VCaP (cell line): ENCODE measurements around the gene NDUFA6.
A peak's percentile ranks its signal among the peaks of the same experiment; 100 is the strongest.

Source experiments
- H3K27ac ChIP-seq: fragments of 450-650 bp; 2 replicates; pipeline ENCODE4 v1.5.1; 2017
- TF ChIP-seq, protein P1 (sequence below): fragments of 450-650 bp; conservative IDR thresholded peaks from 2 replicates; pipeline ENCODE4 v1.5.1; 2017; ENCODE audit warnings: mild to moderate bottlenecking, moderate library complexity

The NDUFA6 gene

DNA sequence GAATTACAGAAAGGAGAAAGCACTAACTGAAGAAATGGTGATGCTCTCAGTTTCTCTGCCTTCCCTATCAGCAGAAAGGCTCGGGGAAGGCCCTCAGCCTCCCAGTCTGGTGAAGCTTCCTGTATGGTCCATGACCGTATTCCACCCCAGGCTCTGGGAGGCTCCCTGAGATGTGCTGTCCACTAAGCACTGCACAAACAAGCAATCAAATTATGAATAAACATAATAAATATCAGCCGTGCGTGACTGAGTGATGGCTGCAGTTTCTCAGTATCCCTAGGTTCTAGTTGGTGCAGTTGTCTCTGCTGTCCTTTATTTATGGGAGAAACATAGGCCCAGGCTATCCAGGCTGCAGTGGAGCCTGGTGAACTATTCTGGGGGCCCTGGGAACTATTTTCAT is 7.5 kb downstream of the NDUFA6 start:
- H3K27ac ChIP-seq = peak overlapping the region; percentile 95
- TF ChIP-seq, protein P1, sequence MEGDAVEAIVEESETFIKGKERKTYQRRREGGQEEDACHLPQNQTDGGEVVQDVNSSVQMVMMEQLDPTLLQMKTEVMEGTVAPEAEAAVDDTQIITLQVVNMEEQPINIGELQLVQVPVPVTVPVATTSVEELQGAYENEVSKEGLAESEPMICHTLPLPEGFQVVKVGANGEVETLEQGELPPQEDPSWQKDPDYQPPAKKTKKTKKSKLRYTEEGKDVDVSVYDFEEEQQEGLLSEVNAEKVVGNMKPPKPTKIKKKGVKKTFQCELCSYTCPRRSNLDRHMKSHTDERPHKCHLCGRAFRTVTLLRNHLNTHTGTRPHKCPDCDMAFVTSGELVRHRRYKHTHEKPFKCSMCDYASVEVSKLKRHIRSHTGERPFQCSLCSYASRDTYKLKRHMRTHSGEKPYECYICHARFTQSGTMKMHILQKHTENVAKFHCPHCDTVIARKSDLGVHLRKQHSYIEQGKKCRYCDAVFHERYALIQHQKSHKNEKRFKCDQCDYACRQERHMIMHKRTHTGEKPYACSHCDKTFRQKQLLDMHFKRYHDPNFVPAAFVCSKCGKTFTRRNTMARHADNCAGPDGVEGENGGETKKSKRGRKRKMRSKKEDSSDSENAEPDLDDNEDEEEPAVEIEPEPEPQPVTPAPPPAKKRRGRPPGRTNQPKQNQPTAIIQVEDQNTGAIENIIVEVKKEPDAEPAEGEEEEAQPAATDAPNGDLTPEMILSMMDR = no peak

DNA sequence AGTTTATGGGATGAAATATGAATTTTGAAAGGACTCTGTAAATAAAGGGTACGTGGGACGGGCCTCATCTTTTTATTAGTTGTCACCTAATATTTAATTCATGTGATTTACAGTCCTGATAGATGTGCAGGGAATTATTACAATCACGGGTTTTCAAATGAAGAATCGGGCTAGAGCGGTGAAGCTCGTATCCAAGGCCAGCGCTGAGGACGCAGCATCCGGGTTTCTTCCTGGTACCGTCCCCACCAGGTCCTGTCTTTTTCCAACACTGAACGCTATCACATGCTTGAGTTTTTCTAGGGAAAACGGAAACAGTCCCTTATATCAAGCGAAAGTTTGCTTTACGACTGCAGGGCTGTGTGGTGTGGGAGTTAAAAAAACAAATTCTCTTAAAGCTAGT is 10.3 kb downstream of the NDUFA6 start:
- peak overlapping the region; percentile 95 for H3K27ac ChIP-seq
- TF ChIP-seq, protein P1 = no peak

DNA sequence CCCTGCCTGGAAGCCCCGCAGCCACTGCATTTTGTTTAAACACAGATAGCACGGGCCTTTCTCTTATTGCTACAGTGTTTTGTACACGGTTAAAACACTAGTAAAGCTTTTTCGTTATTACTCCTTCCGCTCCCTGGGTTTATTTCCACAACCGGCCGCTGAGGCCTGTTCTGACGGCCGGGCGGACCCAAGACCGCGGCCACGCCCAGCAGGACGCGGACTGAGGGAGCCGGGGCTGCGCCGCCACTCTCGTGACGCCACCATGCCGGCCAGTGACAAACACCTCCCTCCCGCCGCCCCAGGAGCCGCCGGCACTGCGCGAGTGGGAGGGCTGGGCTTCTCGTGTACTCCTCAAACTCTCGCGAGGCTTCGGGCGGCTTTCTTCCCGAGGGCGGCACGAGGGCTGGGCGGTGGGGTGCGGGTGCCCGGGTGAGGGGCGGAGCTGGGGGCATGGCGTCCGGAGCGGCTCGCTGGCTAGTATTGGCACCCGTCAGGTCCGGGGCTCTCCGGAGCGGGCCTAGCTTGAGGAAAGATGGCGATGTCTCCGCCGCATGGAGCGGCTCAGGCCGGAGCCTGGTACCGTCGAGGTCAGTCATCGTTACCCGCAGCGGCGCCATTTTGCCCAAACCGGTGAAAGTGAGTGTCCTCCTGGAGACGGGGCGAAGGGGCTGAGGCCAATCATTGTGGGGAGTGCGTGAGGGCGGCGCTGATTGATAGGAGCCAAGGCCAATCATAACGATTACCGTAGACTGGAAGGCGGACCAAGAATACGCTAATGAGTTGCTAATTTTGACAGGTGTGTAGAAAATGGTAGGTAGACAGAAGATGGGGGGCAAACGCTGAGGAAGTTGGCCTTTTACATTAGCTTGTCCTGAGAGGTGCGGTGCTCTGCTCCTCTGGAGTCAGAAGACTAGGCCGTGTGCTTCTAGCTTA is 11.0 kb downstream of the NDUFA6 start, which contains the start of gene SMDT1:
TSS of gene SMDT1 (plus strand) at position 382 of the 933 bp plus-strand sequence. CDS start at position 451, 69 bp downstream.
- TF ChIP-seq, protein P1 = no peak
- peak within 1 kb of the TSS; percentile 95 for H3K27ac ChIP-seq

DNA sequence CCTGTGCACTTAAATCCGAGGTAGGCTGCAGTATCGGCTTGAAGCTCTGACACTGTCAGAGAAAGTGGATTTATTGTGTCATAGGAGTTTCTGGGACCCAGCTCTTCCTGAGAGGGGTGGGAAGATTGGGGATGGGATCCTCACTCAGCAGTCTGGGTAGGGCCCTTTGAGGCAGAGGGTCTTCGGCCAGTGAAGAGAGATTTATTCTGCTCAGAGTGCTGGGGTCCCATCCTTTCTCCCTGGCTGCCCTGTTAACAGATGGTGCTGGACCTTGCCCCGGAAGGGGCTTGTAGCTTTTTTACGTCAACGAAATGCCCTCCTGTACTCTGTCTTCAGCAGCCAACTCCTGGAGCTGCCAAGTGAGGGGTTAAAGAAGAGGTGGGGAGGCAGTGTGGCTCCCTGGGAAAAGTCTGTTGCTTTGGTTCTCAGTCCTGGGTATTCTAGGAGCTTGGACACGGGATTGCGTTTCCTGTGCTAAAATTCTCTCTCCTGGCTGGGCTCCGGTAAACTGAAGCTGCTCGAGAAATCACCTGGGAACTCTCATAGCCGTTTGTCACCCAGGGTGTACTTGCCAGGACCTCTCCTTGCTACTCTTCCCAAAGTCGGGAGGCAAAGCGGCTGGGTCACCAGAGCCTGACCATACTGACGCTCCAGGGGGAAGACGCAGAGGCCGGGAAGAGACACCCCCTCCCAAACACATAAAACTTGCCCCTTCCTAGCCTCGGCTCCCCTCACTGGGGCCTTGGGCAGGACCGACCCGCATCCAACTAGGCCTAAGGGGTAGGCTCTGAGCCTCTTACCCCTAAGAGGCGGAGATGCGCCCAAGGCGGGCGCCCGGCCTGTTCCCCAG is 11.9 kb downstream of the NDUFA6 start:
- TF ChIP-seq, protein P1 = no peak
- H3K27ac ChIP-seq = peak overlapping the region; percentile 95

DNA sequence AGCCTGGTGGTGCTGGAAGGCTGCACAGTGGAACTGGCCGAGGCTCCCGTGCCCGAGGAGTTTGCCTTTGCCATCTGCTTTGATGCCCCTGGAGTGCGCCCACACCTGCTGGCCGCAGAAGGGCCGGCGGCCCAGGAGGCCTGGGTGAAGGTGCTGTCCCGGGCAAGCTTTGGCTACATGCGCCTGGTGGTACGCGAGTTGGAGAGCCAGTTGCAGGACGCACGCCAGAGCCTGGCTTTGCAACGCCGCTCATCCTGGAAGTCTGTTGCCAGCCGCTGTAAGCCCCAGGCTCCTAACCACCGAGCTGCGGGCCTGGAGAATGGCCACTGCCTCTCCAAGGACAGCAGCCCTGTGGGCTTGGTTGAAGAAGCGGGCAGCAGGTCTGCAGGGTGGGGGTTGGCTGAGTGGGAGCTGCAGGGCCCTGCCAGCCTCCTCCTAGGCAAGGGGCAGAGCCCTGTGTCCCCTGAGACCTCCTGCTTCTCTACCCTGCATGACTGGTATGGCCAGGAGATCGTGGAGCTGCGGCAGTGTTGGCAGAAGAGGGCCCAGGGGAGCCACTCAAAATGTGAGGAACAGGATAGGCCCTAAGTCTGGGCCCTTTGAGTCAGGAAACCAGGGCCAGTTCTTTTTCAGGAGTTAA is 13.0 kb downstream of the NDUFA6 start:
- TF ChIP-seq, protein P1 = no peak
- peak overlapping the region; percentile 95 for H3K27ac ChIP-seq

DNA sequence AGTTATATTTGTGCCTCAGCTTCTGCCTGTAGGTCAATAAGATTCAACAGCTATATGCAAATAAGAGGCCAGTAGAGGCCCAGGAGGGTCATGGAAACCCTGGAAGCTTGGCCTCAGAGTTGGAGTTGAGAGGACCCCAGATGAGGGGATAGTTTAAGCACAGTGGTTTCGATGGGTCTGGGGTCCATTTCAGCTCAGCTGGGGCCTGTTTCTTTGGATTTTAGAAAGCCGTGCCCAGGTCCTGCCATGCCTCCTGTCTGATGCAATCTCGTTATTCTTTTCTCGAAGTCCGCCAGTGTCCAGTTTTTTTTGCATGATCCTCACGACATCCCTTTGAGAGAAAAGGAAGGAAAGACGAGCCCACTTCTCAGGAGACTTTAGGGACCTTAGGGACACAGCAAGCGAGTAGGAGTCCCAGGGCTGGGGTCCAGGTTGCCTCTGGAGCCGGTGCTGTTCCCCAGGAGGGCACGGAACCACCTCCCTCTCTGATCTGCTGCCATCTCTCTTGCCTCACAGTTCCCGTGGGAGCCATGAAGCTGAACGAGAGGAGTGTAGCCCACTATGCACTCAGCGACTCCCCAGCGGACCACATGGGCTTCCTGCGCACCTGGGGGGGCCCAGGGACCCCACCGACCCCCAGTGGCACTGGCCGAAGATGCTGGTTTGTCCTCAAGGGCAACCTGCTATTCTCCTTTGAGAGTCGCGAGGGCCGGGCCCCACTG is 13.6 kb downstream of the NDUFA6 start:
- TF ChIP-seq, protein P1 = no peak
- no peak overlapping the region; the same call in 1 of the 2 replicates for H3K27ac ChIP-seq
